ENCODE measurements around the gene IQCM.
"Not testable (repeated sequence)": the region's sequence is repeated elsewhere in the genome, so short reads cannot be mapped to it uniquely, and the experiment has no call there.

The IQCM gene

DNA sequence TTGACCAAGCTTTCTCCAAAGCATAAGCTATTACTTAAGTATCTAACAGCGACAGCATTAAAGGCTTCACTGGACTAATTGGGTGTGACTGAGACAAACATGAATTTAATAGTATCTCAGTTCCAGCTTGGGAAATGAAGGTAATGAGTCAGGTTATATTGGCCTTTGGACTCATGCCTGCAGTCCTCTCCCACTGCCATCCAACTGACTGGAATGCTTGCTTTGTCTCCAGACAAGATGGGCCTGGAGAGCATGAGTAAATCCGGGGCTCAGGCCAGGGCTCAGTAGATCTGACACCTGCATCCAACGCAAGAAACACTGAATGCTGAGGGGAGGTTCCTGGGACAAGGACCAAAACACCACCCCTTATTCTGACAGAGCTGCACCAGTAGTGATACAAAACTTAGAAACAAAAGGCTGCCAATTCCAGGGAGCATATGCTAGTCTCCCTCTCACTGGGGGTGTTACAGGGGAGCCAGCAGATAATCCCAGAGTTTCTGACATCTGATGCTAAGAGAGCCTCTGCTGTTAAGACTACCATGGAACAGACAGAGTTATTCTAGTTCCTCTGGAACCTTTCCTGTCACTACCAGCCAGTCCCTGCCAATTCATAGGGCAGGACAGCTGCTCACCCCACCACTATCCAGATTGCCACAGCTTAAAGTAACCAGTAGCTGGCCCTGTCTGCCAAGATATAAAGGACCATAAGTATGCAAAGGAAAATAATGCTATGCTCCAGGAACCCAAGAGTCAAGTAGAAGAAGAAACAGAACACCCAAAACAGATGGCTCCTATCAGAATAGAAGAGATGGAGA is 293.8 kb downstream of the IQCM start:
- no peak for DNase-seq (ENCODE audit: extremely low read depth, insufficient read length)
- Histone ChIP-seq H3K27me3 (replicated peaks; ENCODE audit: control insufficient read depth, insufficient read depth, low read length) (no peaks in the 10 kb centered on the region), H3K4me3 (replicated peaks; ENCODE audit: low read depth, low read length) (no peak overlapping the region), H3K36me3 (ENCODE audit: control insufficient read depth, insufficient read depth, low read length) (no peaks in the 10 kb centered on the region)
- TF ChIP-seq, protein P1, sequence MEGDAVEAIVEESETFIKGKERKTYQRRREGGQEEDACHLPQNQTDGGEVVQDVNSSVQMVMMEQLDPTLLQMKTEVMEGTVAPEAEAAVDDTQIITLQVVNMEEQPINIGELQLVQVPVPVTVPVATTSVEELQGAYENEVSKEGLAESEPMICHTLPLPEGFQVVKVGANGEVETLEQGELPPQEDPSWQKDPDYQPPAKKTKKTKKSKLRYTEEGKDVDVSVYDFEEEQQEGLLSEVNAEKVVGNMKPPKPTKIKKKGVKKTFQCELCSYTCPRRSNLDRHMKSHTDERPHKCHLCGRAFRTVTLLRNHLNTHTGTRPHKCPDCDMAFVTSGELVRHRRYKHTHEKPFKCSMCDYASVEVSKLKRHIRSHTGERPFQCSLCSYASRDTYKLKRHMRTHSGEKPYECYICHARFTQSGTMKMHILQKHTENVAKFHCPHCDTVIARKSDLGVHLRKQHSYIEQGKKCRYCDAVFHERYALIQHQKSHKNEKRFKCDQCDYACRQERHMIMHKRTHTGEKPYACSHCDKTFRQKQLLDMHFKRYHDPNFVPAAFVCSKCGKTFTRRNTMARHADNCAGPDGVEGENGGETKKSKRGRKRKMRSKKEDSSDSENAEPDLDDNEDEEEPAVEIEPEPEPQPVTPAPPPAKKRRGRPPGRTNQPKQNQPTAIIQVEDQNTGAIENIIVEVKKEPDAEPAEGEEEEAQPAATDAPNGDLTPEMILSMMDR (IDR thresholded peaks at IDR 0.05; ENCODE audit: insufficient read depth, low read length, poor library complexity, severe bottlenecking): no peak

DNA sequence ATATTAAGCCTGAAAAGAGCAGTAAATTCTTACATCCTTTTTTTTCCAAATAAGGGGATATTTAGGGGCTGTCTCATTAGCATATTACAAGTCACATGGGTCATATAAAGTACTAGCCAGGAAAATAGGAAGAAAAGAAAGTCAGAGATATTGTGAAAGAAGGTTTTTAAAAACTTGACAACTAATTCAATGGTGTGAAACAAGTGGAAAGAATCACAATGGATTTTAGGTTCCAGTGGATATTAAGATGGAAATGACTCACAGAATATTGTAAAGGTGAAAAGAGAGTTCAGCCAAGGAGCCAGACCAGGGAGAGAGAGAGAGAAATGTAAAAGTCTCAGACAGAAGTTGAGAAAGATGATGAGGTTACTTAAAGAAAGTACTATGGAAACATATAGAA is 297.2 kb downstream of the IQCM start:
- Histone ChIP-seq H3K4me3 (replicated peaks; ENCODE audit: low read depth, low read length) (no peak overlapping the region), H3K36me3 (ENCODE audit: control insufficient read depth, insufficient read depth, low read length) (no peaks in the 10 kb centered on the region), H3K27me3 (replicated peaks; ENCODE audit: control insufficient read depth, insufficient read depth, low read length) (no peaks in the 10 kb centered on the region)
- no peak for DNase-seq (ENCODE audit: extremely low read depth, insufficient read length)
- TF ChIP-seq, protein P1 (IDR thresholded peaks at IDR 0.05; ENCODE audit: insufficient read depth, low read length, poor library complexity, severe bottlenecking): no peak

DNA sequence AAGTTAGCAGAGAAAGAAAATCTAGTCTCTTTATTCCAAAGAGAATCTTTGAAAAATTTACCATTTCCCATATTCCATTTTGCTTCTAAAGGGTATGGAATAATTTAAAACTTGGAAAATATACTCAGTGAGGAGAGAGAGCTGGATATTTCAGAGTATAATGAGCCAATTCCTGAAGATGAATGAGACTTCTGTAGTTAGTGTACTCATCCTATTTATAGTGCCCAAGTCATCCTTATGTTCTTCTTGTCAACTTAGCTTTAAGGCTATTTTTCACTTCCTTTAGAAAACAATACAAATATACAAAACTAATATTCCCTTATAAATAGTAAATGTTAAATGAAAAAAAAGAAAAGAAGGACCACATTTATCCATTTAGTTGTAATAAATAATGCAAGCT is 302.6 kb downstream of the IQCM start:
- no peak overlapping the region for H3K4me3 ChIP-seq (replicated peaks; ENCODE audit: low read depth, low read length)
- no peaks in the 10 kb centered on the region for H3K36me3 ChIP-seq (ENCODE audit: control insufficient read depth, insufficient read depth, low read length)
- TF ChIP-seq, protein P1 (IDR thresholded peaks at IDR 0.05; ENCODE audit: insufficient read depth, low read length, poor library complexity, severe bottlenecking): no peak
- H3K27me3 ChIP-seq (replicated peaks; ENCODE audit: control insufficient read depth, insufficient read depth, low read length): no peaks in the 10 kb centered on the region
- no peak for DNase-seq (ENCODE audit: extremely low read depth, insufficient read length)

DNA sequence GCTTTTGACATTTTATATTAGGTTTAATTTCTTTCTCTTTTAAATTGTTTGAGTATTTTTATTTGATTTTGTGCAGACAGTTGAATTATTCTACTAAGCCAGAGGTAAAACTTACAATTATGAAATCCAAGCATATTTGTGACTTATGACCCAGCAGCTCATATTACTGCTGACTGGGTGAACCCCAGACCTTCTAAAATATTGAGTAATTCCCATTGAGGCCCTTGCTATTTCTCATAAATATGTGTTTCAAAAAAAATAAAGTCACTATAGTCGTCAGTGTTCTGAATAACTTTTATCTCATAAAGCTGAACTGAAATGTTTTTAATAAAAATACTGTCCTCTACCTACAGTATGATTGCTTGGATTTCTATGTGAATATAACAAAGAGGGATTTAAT is 303.1 kb downstream of the IQCM start:
- no peak for DNase-seq (ENCODE audit: extremely low read depth, insufficient read length)
- Histone ChIP-seq H3K4me3 (replicated peaks; ENCODE audit: low read depth, low read length) (no peak overlapping the region), H3K36me3 (ENCODE audit: control insufficient read depth, insufficient read depth, low read length) (no peaks in the 10 kb centered on the region), H3K27me3 (replicated peaks; ENCODE audit: control insufficient read depth, insufficient read depth, low read length) (no peaks in the 10 kb centered on the region)
- TF ChIP-seq, protein P1 (IDR thresholded peaks at IDR 0.05; ENCODE audit: insufficient read depth, low read length, poor library complexity, severe bottlenecking): no peak

DNA sequence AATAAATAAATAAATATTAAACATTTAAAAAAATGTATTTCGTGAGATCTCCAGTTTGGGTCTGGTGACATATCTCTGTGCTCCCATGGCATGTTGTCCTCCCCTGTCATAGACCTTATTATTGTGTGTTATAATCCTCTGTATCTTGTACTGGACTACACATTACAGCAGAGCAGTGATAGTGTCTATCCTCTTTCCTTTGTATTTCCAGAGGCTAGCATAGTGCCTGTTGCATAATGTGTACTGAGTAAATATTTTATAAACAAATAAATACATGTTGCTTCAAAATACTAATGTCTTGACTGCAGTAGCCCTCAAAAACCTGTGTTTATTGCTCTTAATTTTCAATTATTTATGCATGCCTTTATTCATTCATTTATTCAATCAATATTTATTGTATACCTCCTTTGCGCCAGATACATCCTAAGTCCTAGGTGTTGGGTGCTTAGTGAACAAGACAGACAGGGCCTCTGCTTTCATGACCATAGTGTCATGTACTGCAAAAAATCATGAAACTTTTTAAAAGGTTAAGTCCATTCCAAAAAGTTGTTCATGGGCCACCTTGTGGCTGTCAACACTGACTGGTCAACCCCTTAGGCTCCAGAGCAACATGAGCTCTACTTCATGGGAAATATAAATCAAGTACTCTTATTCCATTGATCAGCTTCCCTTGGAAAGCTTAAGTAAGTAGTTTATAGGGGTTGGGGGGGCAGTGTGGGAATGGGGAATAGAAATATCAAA is 303.9 kb downstream of the IQCM start:
- Histone ChIP-seq H3K27me3 (replicated peaks; ENCODE audit: control insufficient read depth, insufficient read depth, low read length) (no peaks in the 10 kb centered on the region), H3K4me3 (replicated peaks; ENCODE audit: low read depth, low read length) (no peak overlapping the region), H3K36me3 (ENCODE audit: control insufficient read depth, insufficient read depth, low read length) (no peaks in the 10 kb centered on the region)
- TF ChIP-seq, protein P1 (IDR thresholded peaks at IDR 0.05; ENCODE audit: insufficient read depth, low read length, poor library complexity, severe bottlenecking): no peak
- no peak for DNase-seq (ENCODE audit: extremely low read depth, insufficient read length)

DNA sequence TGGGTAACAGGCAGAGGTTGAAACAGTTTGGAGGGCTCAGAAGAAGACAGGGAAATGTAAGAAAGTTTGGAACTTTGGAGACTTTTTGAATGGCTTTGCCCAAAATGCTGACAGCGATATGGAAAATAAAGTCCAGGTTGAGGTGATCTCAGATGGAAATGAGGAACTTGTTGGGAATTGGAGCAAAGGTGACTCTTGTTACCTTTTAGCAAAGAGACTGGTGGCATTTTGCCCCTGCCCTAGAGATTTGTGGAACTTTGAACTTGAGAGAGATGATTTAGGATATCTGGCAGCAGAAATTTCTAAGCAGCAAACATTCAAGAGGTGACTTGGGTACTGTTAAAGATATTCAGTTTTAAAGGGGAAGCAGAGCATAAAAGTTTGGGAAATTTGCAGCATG is 308.3 kb downstream of the IQCM start:
- H3K27me3 ChIP-seq (replicated peaks; ENCODE audit: control insufficient read depth, insufficient read depth, low read length); H3K4me3 ChIP-seq (replicated peaks; ENCODE audit: low read depth, low read length); H3K36me3 ChIP-seq (ENCODE audit: control insufficient read depth, insufficient read depth, low read length); DNase-seq (ENCODE audit: extremely low read depth, insufficient read length): not testable (repeated sequence)
